NCI-H446 treated with DMSO at 0.1 percent for 48 hours (cell line): ENCODE measurements around the gene NFIA.

ENCODE experiments used
- DNase-seq: peaks from one replicate; lab custom pipeline; 2025; lab: John Stamatoyannopoulos, UW

Gene NFIA

GRCh38 chr1:61183471-61184039 lies 101.2 kb downstream of the NFIA start:
- DNase-seq, result peak; percentile 33

GRCh38 chr1:61184040-61184713 lies 101.8 kb downstream of the NFIA start:
- DNase-seq, result peak; percentile 97

- no peak for DNase-seq
These were observed 102.3 kb downstream of the NFIA start for GRCh38 chr1:61184714-61185106.

GRCh38 chr1:61186753-61187152 lies 104.4 kb downstream of the NFIA start:
- no peak for DNase-seq

- DNase-seq, result no peak
These were observed 105.2 kb downstream of the NFIA start for GRCh38 chr1:61187352-61188086.

- DNase-seq, result no peak
These were observed 107.8 kb downstream of the NFIA start for GRCh38 chr1:61190153-61190552.

GRCh38 chr1:61190618-61191432 lies 108.5 kb downstream of the NFIA start:
- DNase-seq, result no peak

- no peak for DNase-seq
These were observed 109.0 kb downstream of the NFIA start for GRCh38 chr1:61191433-61191720.

GRCh38 chr1:61192663-61193330 lies 110.4 kb downstream of the NFIA start:
- DNase-seq, result no peak

GRCh38 chr1:61193808-61194207 lies 111.4 kb downstream of the NFIA start:
- no peak for DNase-seq

- peak; percentile 84 for DNase-seq
These were observed 116.2 kb downstream of the NFIA start for GRCh38 chr1:61198554-61198953.

- DNase-seq, result no peak
These were observed 118.7 kb downstream of the NFIA start for GRCh38 chr1:61201035-61201434.

GRCh38 chr1:61202854-61203598 lies 120.7 kb downstream of the NFIA start:
- DNase-seq, result no peak

GRCh38 chr1:61204528-61204927 lies 122.2 kb downstream of the NFIA start:
- no peak for DNase-seq

GRCh38 chr1:61207416-61207815 lies 125.1 kb downstream of the NFIA start:
- no peak for DNase-seq

- DNase-seq, result no peak
These were observed 125.8 kb downstream of the NFIA start for GRCh38 chr1:61208172-61208571.

GRCh38 chr1:61208831-61209230 lies 126.5 kb downstream of the NFIA start:
- no peak for DNase-seq

- DNase-seq, result no peak
These were observed 128.2 kb downstream of the NFIA start for GRCh38 chr1:61210435-61211154.

GRCh38 chr1:61213245-61214011 lies 131.1 kb downstream of the NFIA start:
- DNase-seq, result no peak

GRCh38 chr1:61215119-61215518 lies 132.8 kb downstream of the NFIA start:
- no peak for DNase-seq
